Mononuclear cell (primary cell): ENCODE measurements around the gene MROH8. TPM values are rescaled to one million over a fixed set of nuclear protein-coding genes. Genes with fewer than 3 reads are reported as not detected.
"Not testable (repeated sequence)": the region's sequence is repeated elsewhere in the genome, so short reads cannot be mapped to it uniquely, and the experiment has no call there.

ENCODE experiments used
- H3K27me3 ChIP-seq: 2 replicates; pipeline ENCODE4 v1.6.0; 2011; ENCODE audit warnings: low read length, control low read depth; ENCODE audit not compliant: insufficient read depth
- H3K4me1 ChIP-seq: 2 replicates; pipeline ENCODE4 v1.5.1; 2011; ENCODE audit warnings: mild to moderate bottlenecking, low read length, control low read depth; ENCODE audit not compliant: insufficient read depth
- H3K4me3 ChIP-seq: 2 replicates; pipeline ENCODE4 v1.5.1; 2011; ENCODE audit warnings: mild to moderate bottlenecking, low read length, moderate library complexity
- H3K9me3 ChIP-seq: 2 replicates; pipeline ENCODE4 v1.5.1; 2011; ENCODE audit warnings: low read depth, mild to moderate bottlenecking, control low read depth, low read length
- total RNA-seq: library from RNA; depleted of rRNA; stranded (reverse); fragments of >200 nt; gene quantifications from one replicate; pipeline ENCODE4 v1.2.3, GENCODE V29; 2012

The MROH8 gene
- total RNA-seq, 1 donor = 1.8 TPM

DNA sequence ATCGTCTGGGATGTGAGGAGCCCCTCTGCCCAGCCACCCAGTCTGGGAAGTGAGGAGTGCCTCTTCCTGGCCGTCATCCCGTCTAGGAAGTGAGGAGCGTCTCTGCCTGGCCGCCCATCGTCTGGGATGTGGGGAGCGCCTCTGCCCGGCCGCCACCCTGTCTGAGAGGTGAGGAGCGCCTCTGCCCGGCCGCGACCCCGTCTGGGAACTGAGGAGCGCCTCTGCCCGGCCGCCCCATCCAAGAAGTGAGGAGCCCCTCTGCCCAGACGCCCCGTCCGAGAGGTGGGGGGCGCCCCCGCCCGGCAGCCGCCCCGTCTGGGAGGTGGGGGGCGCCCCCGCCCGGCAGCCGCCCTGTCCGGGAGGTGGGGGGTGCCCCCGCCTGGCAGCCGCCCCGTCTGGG lies 28.5 kb downstream of the MROH8 start:
- not testable (repeated sequence) for H3K4me3 ChIP-seq

DNA sequence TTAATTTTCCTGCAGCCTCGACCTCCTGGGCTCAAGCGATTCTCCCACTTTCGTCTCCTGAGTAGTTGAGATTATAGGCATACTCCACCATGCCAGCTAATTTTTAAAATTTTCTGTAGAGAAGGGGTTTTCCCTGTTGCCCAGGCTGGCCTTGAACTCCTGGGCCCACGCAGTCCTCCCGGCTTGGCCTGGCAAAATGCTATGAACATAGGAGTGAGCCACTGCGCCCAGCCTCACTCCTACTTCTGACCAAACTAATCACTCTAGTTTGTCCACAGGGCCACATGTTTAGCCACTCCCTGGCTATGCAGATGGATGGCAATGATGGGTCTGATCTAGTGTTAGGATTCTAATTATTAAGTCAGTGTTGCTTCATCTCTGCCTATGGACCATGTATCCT lies 32.1 kb downstream of the MROH8 start:
- H3K4me3 ChIP-seq = no peak overlapping the region

More for the DNA sequence above, 28.5 kb downstream of the MROH8 start:
- H3K27me3 ChIP-seq, H3K9me3 ChIP-seq, H3K4me1 ChIP-seq: not testable (repeated sequence)

DNA sequence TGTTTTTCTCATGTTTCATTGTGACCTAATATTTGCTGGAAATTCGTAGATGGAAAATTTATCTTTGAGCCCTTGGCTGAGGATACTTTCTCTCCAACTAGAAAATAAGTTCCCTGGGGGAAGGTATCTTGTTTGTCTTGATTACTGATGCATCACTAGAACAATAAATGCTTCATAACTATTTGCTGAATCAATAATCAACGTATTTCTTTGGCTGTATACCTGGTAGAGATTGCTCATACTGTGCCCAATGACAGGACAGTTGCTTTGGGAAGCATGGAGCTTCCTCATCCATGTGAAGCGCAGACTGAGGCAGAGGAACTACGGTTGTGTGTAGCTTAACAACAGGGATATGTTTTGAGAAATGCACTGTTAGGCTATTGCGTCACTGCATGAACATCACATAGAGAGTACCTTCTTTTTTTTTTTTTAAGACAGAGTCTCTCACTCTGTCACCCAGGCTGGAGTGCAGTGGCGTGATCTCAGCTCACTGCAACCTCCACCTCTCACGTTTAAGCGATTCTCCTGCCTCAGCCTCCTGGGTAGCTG lies 34.4 kb downstream of the MROH8 start:
- no peaks in the 10 kb centered on the region for H3K9me3 ChIP-seq
- no peak overlapping the region for H3K4me3 ChIP-seq
- H3K4me1 ChIP-seq = no peaks in the 10 kb centered on the region
- no peaks in the 10 kb centered on the region for H3K27me3 ChIP-seq

More for the DNA sequence above, 32.1 kb downstream of the MROH8 start:
- Histone ChIP-seq H3K27me3 (no peaks in the 10 kb centered on the region), H3K4me1 (no peaks in the 10 kb centered on the region), H3K9me3 (no peaks in the 10 kb centered on the region)

DNA sequence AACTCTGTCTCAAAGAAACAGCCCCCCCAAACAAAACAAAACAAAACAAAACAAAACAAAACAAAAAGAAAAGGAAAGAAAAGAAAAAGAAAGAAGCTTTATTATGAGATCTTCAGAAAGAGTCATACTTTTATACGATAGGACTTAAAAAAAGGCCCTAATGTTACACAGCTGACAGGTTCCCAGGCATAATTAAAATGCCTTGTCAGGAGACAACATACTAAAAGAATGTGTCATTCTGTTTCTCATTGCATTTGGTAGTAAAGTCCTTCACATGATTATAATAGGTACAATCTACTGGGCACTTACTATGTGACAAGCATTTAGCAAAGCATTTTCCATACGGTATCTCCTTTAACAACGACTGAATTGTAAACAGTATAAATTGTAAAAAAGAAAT lies 36.6 kb downstream of the MROH8 start:
- Histone ChIP-seq H3K4me3 (no peak overlapping the region), H3K4me1 (no peaks in the 10 kb centered on the region), H3K27me3 (no peaks in the 10 kb centered on the region), H3K9me3 (no peaks in the 10 kb centered on the region)

DNA sequence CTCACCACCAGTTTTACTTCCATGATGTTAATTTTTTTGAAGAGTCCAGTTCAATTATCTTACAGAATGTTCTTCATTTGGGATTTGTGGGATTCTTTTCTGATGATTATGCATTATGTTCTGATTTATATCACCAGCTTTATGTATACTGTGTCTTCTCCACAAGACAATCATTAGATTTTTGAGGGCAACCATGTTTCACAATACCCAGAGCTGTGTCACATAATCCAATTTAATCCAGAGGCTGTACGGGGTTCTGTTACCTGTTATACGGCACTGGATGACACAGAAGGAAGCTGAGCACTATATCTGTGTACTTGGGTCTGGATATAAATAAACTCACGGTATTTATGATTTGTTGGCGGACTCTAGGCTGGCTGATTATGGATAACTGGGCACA lies 41.8 kb downstream of the MROH8 start:
- Histone ChIP-seq H3K9me3 (no peaks in the 10 kb centered on the region), H3K4me3 (no peak overlapping the region), H3K27me3 (no peaks in the 10 kb centered on the region), H3K4me1 (no peaks in the 10 kb centered on the region)

DNA sequence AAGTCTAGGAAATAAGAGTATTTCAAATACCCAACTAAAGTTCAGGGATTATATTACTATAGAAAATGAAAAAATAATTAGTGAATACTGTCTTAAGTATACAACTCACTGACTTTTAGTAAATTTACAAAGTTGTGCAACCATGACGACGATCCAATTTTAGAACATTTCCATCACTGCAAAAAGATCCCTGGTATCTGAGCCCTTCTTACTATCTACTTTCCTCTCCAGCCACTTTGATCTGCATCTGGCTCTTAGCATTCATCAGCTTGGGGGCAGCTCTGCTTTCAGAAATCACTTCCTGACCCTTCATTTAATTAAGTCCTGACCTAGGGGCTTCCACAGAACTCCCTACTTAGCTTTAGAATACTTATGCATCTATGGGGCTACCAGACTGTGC lies 45.4 kb downstream of the MROH8 start:
- no peaks in the 10 kb centered on the region for H3K27me3 ChIP-seq
- H3K9me3 ChIP-seq = no peaks in the 10 kb centered on the region
- H3K4me1 ChIP-seq = no peaks in the 10 kb centered on the region
- no peak overlapping the region for H3K4me3 ChIP-seq

DNA sequence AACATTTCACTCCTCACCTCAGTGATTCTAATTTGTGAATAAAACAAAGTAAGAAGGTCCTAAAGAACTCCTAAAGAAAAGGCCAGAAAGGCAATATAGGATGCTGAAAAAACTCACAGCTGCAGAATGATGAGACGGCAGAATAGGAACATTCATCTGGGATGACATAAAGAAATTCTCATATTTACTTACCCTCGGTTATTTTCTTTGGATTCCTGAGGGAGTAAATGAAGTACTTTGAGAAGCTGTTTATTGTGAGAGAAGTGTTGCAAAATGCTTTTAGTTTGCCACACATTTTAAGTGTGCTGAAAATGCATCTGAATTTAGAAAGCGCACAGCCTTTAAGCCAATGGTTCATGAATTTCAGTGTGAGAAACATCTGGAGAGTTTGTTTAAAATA lies 47.9 kb downstream of the MROH8 start:
- H3K9me3 ChIP-seq = no peaks in the 10 kb centered on the region
- H3K4me1 ChIP-seq = no peaks in the 10 kb centered on the region
- H3K27me3 ChIP-seq = no peaks in the 10 kb centered on the region
- no peak overlapping the region for H3K4me3 ChIP-seq

DNA sequence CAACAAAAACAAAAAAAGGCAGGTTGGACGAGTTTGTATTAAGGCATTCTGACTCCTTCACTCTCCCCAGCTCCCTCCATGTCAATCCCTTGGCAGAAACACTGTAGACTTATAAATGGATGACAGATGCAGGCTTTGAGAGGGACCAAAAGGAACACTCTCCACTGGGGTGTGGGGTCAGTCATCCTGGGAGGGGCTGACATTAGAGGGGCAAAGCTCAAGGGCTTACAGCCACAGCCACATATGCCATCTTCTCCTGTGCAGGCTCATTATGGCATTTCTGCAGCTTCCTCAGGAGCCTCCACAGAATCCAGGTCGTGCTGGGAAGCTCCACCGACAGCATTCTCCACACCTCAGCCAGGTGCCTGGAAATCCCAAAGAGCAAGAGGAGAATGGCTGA lies 50.5 kb downstream of the MROH8 start:
- Histone ChIP-seq H3K4me1 (no peaks in the 10 kb centered on the region), H3K27me3 (no peaks in the 10 kb centered on the region), H3K9me3 (no peaks in the 10 kb centered on the region), H3K4me3 (no peak overlapping the region)

DNA sequence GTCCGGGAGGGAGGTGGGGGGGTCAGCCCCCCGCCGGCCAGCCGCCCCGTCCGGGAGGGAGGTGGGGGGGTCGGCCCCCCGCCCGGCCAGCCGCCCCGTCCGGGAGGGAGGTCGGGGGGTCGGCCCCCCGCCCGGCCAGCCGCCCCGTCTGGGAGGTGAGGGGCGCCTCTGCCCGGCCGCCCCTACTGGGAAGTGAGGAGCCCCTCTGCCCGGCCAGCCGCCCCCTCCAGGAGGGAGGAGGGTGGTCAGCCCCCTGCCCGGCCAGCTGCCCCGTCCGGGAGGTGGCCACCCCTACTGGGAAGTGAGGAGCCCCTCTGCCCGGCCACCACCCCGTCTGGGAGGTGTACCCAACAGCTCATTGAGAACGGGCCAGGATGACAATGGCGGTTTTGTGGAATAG lies 53.1 kb downstream of the MROH8 start:
- not testable (repeated sequence) for H3K4me1 ChIP-seq, H3K27me3 ChIP-seq, H3K9me3 ChIP-seq, H3K4me3 ChIP-seq

DNA sequence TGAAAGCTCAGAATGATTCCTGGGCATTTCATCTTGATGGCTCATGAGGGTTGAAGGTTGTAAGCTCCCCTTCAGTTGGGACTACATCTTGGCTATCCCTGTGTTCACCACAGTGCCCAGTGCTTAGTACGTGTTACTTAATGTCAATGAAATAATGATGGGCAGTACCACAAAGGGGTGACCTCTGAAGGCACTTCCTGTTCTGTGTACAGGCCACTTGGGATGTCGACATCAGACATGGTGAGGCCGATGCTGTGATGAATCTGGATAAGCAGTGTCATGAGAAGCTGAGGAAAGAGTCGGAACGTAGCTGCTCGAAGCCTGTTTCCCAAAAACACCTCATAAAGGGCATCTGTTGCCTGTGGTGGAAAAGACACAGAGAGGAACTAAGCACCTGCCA lies 55.9 kb downstream of the MROH8 start:
- H3K4me3 ChIP-seq = no peak overlapping the region
- no peaks in the 10 kb centered on the region for H3K27me3 ChIP-seq
- H3K9me3 ChIP-seq = no peaks in the 10 kb centered on the region
- no peaks in the 10 kb centered on the region for H3K4me1 ChIP-seq

DNA sequence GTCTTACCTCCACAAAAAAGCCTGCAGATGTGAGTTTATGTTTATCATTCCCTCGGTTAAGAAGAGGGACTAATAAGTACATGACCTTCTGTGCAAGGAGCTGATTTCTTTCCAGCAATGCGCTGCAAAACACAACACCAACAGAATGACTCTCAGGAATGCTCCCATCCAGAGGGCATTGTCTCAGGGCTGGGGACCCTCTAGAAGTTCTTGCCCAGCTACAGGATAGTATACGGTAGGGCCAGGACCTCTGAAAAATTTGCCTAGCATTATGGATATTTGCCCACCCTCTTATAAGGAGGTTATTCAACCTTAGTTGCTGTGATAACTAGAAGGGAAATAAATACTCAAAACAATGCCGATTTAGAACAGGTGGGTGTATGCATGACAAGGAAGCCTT lies 58.9 kb downstream of the MROH8 start:
- H3K4me3 ChIP-seq = no peak overlapping the region
- no peaks in the 10 kb centered on the region for H3K9me3 ChIP-seq
- H3K4me1 ChIP-seq = no peaks in the 10 kb centered on the region
- H3K27me3 ChIP-seq = no peaks in the 10 kb centered on the region

DNA sequence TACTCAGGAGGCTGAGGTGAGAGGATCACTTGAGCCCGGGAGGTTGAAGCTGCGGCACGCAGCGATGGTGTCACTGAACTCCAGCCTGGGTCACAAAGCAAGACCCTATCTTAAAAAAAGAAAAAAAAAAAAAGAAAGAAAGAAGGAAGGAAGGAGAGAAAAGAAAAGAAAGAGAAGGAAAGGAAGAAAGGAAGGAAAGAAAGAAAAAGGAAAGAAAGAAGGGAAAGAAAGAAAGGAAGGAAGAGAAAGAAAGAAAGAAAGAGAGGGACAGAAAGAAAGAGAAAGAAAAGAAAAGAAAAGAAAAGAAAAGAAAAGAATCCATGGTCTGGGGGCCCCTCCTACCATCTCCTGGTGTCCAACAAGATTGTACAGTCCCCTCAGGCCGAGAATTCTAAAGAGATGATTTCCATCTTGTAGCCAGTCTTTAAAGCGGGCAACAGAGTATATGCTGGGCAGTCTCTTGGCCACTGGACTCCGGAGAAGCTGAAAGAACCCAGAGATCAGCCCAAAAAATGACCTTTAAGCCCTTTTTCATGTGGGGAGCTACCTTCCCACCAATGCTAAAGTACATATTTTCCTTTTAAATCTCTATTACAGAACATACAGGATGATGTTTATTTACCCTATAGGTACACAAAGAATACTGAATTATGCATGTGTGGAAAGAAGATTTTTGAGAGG lies 59.9 kb downstream of the MROH8 start:
- H3K4me1 ChIP-seq = no peaks in the 10 kb centered on the region
- H3K9me3 ChIP-seq = no peaks in the 10 kb centered on the region
- H3K4me3 ChIP-seq = no peak overlapping the region
- H3K27me3 ChIP-seq = no peaks in the 10 kb centered on the region

DNA sequence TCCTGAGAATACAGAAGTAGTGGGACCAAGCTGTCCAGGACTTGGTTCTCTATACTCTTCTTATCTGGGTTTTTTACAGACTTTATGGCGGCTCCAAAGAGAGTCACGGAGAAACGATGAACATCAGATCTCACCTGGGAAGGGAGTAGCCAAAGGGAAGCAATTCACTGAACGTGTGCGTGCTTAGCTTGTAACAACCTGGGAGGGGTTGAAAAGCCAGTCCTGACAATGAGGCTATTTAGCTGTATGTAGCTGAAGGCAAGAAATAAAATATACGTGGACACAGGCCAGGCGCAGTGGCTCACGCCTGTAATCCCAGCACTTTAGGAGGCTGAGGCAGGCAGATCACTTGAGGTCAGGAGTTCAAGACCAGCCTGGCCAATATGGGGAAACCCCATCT lies 65.3 kb downstream of the MROH8 start:
- no peaks in the 10 kb centered on the region for H3K9me3 ChIP-seq

DNA sequence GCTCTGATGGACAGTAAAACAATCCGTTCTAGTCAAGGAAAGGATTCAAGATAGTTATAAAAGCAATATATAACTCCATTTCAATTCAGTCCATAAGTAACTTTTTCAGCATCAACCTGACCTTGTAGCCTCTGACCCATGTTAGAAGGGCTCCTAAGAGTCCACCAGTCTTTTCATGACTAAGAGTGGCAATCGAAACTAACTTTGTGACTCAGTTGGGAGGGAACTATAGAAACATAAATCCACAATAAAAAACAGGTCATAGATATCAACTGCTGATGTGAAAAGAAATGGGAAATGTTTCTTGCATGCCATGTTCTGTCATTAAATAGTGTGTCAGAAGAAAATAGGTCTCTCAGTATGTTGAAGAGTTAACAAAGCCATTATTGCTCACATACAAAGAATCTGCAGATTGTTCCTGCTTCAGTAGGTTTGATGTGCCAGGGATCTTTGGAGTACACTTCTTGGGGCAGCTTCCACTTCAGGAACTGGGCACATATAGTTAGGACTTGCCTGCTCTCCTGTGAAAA lies 67.4 kb downstream of the MROH8 start:
- no peak overlapping the region for H3K4me3 ChIP-seq
- no peaks in the 10 kb centered on the region for H3K4me1 ChIP-seq
- H3K9me3 ChIP-seq = no peaks in the 10 kb centered on the region
- no peaks in the 10 kb centered on the region for H3K27me3 ChIP-seq

More for the DNA sequence above, 65.3 kb downstream of the MROH8 start:
- Histone ChIP-seq H3K4me3 (no peak overlapping the region), H3K4me1 (no peaks in the 10 kb centered on the region), H3K27me3 (no peaks in the 10 kb centered on the region)

DNA sequence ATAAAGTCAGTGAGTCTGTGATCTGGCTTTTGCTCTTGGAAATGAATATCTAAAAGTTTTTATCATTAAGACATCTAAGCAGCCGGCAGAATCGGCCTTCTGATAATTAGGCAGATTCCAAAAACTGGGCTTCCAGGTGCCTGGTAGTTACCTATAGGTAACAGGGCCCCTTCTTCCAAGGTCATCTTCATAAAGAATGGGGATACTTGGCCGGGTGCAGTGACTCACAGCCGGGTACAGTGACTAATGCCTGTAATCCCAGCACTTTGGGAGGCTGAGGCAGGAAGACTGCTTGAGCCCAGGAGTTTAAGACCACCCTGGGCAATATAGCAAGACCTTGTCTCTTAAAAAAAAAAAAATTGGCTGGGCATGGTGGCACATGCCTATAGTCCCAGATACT lies 70.7 kb downstream of the MROH8 start:
- no peaks in the 10 kb centered on the region for H3K27me3 ChIP-seq
- no peaks in the 10 kb centered on the region for H3K9me3 ChIP-seq
- H3K4me1 ChIP-seq = no peaks in the 10 kb centered on the region
- H3K4me3 ChIP-seq = no peak overlapping the region

DNA sequence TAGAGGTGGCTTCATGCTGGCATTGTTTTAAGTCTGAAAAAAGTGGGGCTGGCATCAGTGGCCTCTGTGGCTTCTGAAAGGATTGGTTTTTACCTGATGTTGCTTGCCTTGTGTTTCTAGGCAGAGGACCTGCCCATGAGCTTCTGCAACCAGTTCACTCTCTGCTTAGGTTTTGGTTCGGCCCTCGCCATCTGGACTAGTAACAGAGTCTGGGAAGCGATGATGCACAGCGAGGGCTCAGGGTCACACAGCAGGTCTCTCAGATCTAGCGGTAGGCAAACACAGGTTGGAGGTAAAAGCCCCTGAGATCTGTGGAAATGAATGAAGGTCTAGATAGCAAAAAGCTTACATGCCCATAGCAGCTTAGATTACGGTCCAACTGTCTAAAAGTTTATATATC lies 76.8 kb downstream of the MROH8 start:
- Histone ChIP-seq H3K9me3 (no peaks in the 10 kb centered on the region), H3K4me3 (no peak overlapping the region), H3K4me1 (no peaks in the 10 kb centered on the region), H3K27me3 (no peaks in the 10 kb centered on the region)
